ENCODE measurements around the gene WNT10A. TPM values are rescaled to one million over a fixed set of nuclear protein-coding genes. Genes with fewer than 3 reads are reported as not detected.
A peak's percentile ranks its signal among the peaks of the same experiment; 100 is the strongest.

The WNT10A gene
- total RNA-seq, 1 experiment from 2014 or later = 1.5 TPM

- H3K4me3 ChIP-seq (replicated peaks in 1 of 2; ENCODE audit: low read depth in 1 of 2, low read length in 2 of 2) = peak overlapping the region in 1 of 2 experiments; percentile 5; a peak in 1 of 4 replicates
- intact Hi-C loops (cut with micrococcal nuclease) = no loop called here
- ChIA-PET POLR2A (interaction anchor here (1.3 kb wide), 1 partner anchor 9 kb away, joined by 3 read pairs; no protein-coding TSS in a partner anchor), RAD21 (ENCODE audit: low non-redundant PET in 1 of 2, low total read pairs in 2 of 2, uncharacterized antibody in 2 of 2, unreplicated experiment in 2 of 2) (no interaction called here), CTCF (no interaction called here)
- no peak overlapping the region for H3K9ac ChIP-seq (ENCODE audit: low read length)
- no peaks in the 10 kb centered on the region for H3K9me2 ChIP-seq (ENCODE audit: insufficient read depth)
- no peaks in the 10 kb centered on the region for H3K9me3 ChIP-seq (ENCODE audit: control insufficient read depth in 1 of 2, insufficient read depth in 1 of 2, low read depth in 1 of 2, low read length in 2 of 2)
- TF ChIP-seq JUND (IDR thresholded peaks at IDR 0.05) = peak; percentile 49
- no peak for TF ChIP-seq ZBTB33 (IDR thresholded peaks at IDR 0.05; ENCODE audit: extremely low read depth, insufficient replicate concordance, low read length)
- 0 out of 2 replicates have a peak, but pooled peaks have one; percentile 39 for TF ChIP-seq FOSL1 (IDR thresholded peaks at IDR 0.05; ENCODE audit: low read depth)
- no TSS peak for BruUV-seq (replicated peaks)
- no peaks in the 10 kb centered on the region for H3K27me3 ChIP-seq (ENCODE audit: insufficient read depth, low read length)
- no peaks in the 10 kb centered on the region for H4K20me1 ChIP-seq (ENCODE audit: insufficient read depth)
- H3K4me1 ChIP-seq (ENCODE audit: control insufficient read depth in 1 of 2, insufficient read depth in 2 of 2, low read length in 2 of 2) = peaks cover 28 to 40% of the 10 kb centered on the region in 2 experiments
- H3K36me3 ChIP-seq (ENCODE audit: control insufficient read depth in 1 of 2, insufficient read depth in 2 of 2, low read length in 2 of 2) = no peaks in the 10 kb centered on the region
- peak; percentile 57 for ATAC-seq
- DNase-seq (ENCODE audit: low read depth, low spot score) = no peak
- H2AFZ ChIP-seq (ENCODE audit: low read depth, low read length, poor library complexity, severe bottlenecking) = peak overlapping the region; percentile 65
- H3K79me2 ChIP-seq (ENCODE audit: insufficient read depth, low read length) = no peaks in the 10 kb centered on the region
- no peak overlapping the region for H3K27ac ChIP-seq (ENCODE audit: low read depth, low read length)
- H3K4me2 ChIP-seq (ENCODE audit: low read length) = peak overlapping the region; percentile 52
Observed at GRCh38 chr2:218832520-218832919, 48.1 kb upstream of the WNT10A start.

- ATAC-seq (no peak), DNase-seq (ENCODE audit: low read depth, low spot score) (no peak)
- Histone ChIP-seq H4K20me1 (ENCODE audit: insufficient read depth) (no peaks in the 10 kb centered on the region), H3K9me2 (ENCODE audit: insufficient read depth) (no peaks in the 10 kb centered on the region), H3K27me3 (ENCODE audit: insufficient read depth, low read length) (no peaks in the 10 kb centered on the region), H3K36me3 (ENCODE audit: control insufficient read depth in 1 of 2, insufficient read depth in 2 of 2, low read length in 2 of 2) (no peaks in the 10 kb centered on the region), H2AFZ (ENCODE audit: low read depth, low read length, poor library complexity, severe bottlenecking) (no peak overlapping the region), H3K4me1 (ENCODE audit: control insufficient read depth in 1 of 2, insufficient read depth in 2 of 2, low read length in 2 of 2) (peaks cover 28 to 40% of the 10 kb centered on the region in 2 experiments), H3K9me3 (ENCODE audit: control insufficient read depth in 1 of 2, insufficient read depth in 1 of 2, low read depth in 1 of 2, low read length in 2 of 2) (no peaks in the 10 kb centered on the region), H3K27ac (ENCODE audit: low read depth, low read length) (no peak overlapping the region), H3K9ac (ENCODE audit: low read length) (no peak overlapping the region), H3K4me3 (replicated peaks in 1 of 2; ENCODE audit: low read depth in 1 of 2, low read length in 2 of 2) (no peak overlapping the region), H3K4me2 (ENCODE audit: low read length) (peak overlapping the region; percentile 52; the same call in 1 of the 2 replicates), H3K79me2 (ENCODE audit: insufficient read depth, low read length) (no peaks in the 10 kb centered on the region)
- TF ChIP-seq CTCF (IDR thresholded peaks at IDR 0.05 in 2 of 3, conservative IDR thresholded peaks at IDR 0.05 in 1 of 3; ENCODE audit: borderline replicate concordance in 1 of 3, insufficient read depth in 1 of 3, low read depth in 2 of 3, low read length in 2 of 3) (no peak), ATF3 (IDR thresholded peaks at IDR 0.05) (no peak), CBX3 (IDR thresholded peaks at IDR 0.05; ENCODE audit: low read depth) (no peak), JUND (IDR thresholded peaks at IDR 0.05) (no peak), REST (IDR thresholded peaks at IDR 0.05; ENCODE audit: low read depth) (no peak), FOSL1 (IDR thresholded peaks at IDR 0.05; ENCODE audit: low read depth) (no peak), EGR1 (IDR thresholded peaks at IDR 0.05; ENCODE audit: low read depth) (no peak), EZH2 (IDR thresholded peaks at IDR 0.05) (no peak), EZH2phosphoT487 (IDR thresholded peaks at IDR 0.05; ENCODE audit: borderline replicate concordance) (no peak), ZFX (IDR thresholded peaks at IDR 0.05) (no peak)
- RAD21 ChIA-PET (ENCODE audit: low non-redundant PET in 1 of 2, low total read pairs in 2 of 2, uncharacterized antibody in 2 of 2, unreplicated experiment in 2 of 2) = no interaction called here
- POLR2A ChIA-PET = interaction anchor here (1.3 kb wide), 1 partner anchor 10 kb away, joined by 3 read pairs; no protein-coding TSS in a partner anchor
- intact Hi-C loops (cut with micrococcal nuclease) = no loop called here
- no TSS peak for BruUV-seq (replicated peaks)
- CTCF ChIA-PET = no interaction called here
Observed at GRCh38 chr2:218833023-218833609, 47.5 kb upstream of the WNT10A start.
